Thyroid gland (tissue), 4 donors: ENCODE data around the gene S100A12. TPM values are rescaled to one million over a fixed set of nuclear protein-coding genes. Genes with fewer than 3 reads are reported as not detected.

Experiments
- DNase-seq, 2 donors: peaks; one replicate each; pipeline ENCODE4 v3.0.0-alpha.2; 2019
- H3K27ac ChIP-seq, 3 donors: fragments of 200-600 bp; sonication (generic); 1 replicate in 2 of 3; 2 replicates in 1 of 3; pipeline ENCODE4 v1.5.1; 2016 to 2019; ENCODE audit warnings: mild to moderate bottlenecking in 1 of 3, moderate library complexity in 1 of 3
- H3K27me3 ChIP-seq: fragments of 200-600 bp; sonication (generic); one replicate; pipeline ENCODE4 v1.5.1; 2019
- H3K36me3 ChIP-seq, 2 donors: fragments of 200-600 bp; sonication (generic); one replicate each; pipeline ENCODE4 v1.5.1; 2016 to 2019
- H3K4me1 ChIP-seq, 2 donors: fragments of 200-600 bp; sonication (generic); one replicate each; pipeline ENCODE4 v1.5.1; 2017 to 2019
- H3K4me3 ChIP-seq, 3 donors: fragments of 200-600 bp; sonication (generic); replicated peaks in 1 of 3; 1 replicate in 2 of 3; 2 replicates in 1 of 3; pipeline ENCODE4 v1.5.1; 2016; ENCODE audit warnings: mild to moderate bottlenecking in 1 of 3
- H3K9me3 ChIP-seq: fragments of 200-600 bp; sonication (generic); one replicate; pipeline ENCODE4 v1.5.1; 2017
- POLR2A ChIP-seq, 2 donors: fragments of 450-650 bp; IDR thresholded peaks; one replicate each; pipeline ENCODE4 v1.6.1; 2017; ENCODE audit warnings: antibody characterized with exemption in 2 of 2, mild to moderate bottlenecking in 2 of 2, moderate library complexity in 1 of 2
- WGBS, 2 donors: methylation state at CpG; one replicate each; pipeline ENCODE4 v1.1.5; 2017; 5-methylcytosine and 5-hydroxymethylcytosine counted together
- intact Hi-C: fragments of 100-400 bp; cut with DNase I; formaldehyde crosslinking; loops from one replicate; pipeline ENCODE4 v1.15.1; 2023
- total RNA-seq, 4 donors: library from RNA; depleted of rRNA; stranded (reverse); fragments of >200 nt; gene quantifications; one replicate each; pipeline ENCODE4 v1.2.3, GENCODE V29; 2016
- TF ChIP-seq, protein P1 (sequence below), 6 experiments: fragments of 200-600 bp in 3 of 6; fragments of 450-650 bp in 3 of 6; sonication (generic) in 3 of 6; IDR thresholded peaks; one replicate each; pipeline ENCODE4 v1.5.1; 2016 to 2019; ENCODE audit warnings: antibody characterized with exemption in 6 of 6, mild to moderate bottlenecking in 2 of 6, inconsistent platforms in 1 of 6, moderate library complexity in 1 of 6

S100A12 gene
- total RNA-seq, 4 donors from 2014 or later, result not detected

- Histone ChIP-seq H3K4me1 (no peaks in the 10 kb centered on the region), H3K27ac (no peak overlapping the region), H3K36me3 (no peaks in the 10 kb centered on the region), H3K4me3 (no peak overlapping the region), H3K27me3 (no peaks in the 10 kb centered on the region), H3K9me3 (no peaks in the 10 kb centered on the region)
- DNase-seq, result peak; percentile 53 to 64
- WGBS, 2 donors, result 1% methylated on average over 4 of the region's 4 CpGs
- TF ChIP-seq, protein P1, sequence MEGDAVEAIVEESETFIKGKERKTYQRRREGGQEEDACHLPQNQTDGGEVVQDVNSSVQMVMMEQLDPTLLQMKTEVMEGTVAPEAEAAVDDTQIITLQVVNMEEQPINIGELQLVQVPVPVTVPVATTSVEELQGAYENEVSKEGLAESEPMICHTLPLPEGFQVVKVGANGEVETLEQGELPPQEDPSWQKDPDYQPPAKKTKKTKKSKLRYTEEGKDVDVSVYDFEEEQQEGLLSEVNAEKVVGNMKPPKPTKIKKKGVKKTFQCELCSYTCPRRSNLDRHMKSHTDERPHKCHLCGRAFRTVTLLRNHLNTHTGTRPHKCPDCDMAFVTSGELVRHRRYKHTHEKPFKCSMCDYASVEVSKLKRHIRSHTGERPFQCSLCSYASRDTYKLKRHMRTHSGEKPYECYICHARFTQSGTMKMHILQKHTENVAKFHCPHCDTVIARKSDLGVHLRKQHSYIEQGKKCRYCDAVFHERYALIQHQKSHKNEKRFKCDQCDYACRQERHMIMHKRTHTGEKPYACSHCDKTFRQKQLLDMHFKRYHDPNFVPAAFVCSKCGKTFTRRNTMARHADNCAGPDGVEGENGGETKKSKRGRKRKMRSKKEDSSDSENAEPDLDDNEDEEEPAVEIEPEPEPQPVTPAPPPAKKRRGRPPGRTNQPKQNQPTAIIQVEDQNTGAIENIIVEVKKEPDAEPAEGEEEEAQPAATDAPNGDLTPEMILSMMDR (IDR thresholded peaks at IDR 0.05), result peak; percentile 62 to 93 (median 74)
- TF ChIP-seq POLR2A (IDR thresholded peaks at IDR 0.05), result no peak
- intact Hi-C loops, result loop anchor here (5.0 kb wide), 1 partner anchor 145 kb away; no protein-coding TSS in a partner anchor
Observed at GRCh38 chr1:153352523-153352922, 22.9 kb downstream of the S100A12 start.

- no peaks in the 10 kb centered on the region for H3K9me3 ChIP-seq
- no peaks in the 10 kb centered on the region for H3K4me1 ChIP-seq
- no peak for DNase-seq
- no peaks in the 10 kb centered on the region for H3K36me3 ChIP-seq
- 27 to 63% methylated on average over 1 of the region's 1 CpG for WGBS, 2 donors
- TF ChIP-seq, protein P1 (IDR thresholded peaks at IDR 0.05), result no peak
- no peak for TF ChIP-seq POLR2A (IDR thresholded peaks at IDR 0.05)
- no peak overlapping the region for H3K27ac ChIP-seq
- H3K27me3 ChIP-seq, result no peaks in the 10 kb centered on the region
- intact Hi-C loops, result loop anchor here (5.0 kb wide), 1 partner anchor 147 kb away; no protein-coding TSS in a partner anchor
- no peak overlapping the region for H3K4me3 ChIP-seq
Observed at GRCh38 chr1:153350321-153350957, 25.0 kb downstream of the S100A12 start.

DNA sequence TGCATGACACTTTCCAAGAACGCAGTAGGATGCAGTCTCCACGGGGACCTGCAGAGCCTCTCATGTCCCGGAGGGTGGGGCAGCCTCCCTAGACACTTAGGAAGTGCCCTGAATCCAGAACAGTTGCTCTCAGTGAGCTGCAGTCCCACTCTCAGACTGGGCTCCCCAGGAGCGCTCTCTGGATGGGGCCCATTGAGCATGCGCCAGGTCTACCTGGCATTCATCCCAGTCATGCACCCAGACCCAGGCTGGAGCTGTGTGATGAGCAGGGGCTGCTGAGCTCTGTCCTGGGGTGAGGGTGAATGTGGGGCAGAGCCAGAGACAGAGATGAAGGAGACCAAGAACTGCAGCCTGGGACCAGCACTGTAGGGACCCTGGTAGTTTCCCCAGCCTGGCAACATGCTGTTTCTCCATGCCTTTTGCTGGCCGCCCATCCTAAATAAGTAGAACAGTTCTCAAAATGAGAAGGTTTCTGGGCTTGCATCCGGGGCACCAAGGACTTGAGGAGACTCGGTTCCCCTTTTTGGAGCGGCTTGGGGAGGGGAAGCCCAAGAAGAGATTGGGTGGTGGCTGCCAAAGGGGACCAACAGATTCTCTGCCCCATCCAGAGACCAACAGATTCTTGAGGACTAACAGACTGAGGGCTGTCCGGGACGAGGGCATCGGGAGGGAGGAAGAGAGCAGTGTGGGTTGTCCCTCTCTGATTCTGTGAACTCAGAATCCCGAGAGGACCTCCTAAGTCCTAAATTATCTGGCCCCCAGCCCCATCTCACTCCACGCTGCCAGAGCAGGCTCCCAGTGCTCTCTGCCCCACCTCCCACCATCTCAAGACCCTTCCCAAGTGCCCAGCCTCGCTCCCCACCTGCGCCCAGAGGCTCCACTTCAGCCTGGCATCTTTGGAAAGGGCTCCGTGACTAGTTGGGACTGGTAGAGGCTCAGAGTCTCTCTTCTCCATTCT, 25.8 kb downstream of the S100A12 start:
- H3K9me3 ChIP-seq, result no peaks in the 10 kb centered on the region
- no peak overlapping the region for H3K4me3 ChIP-seq
- H3K4me1 ChIP-seq, result no peaks in the 10 kb centered on the region
- no peaks in the 10 kb centered on the region for H3K36me3 ChIP-seq
- no peak for DNase-seq
- WGBS, 2 donors, result 52 to 56% methylated on average over 17 of the region's 17 CpGs
- intact Hi-C loops, result loop anchor here (5.0 kb wide), 1 partner anchor 148 kb away; no protein-coding TSS in a partner anchor
- H3K27ac ChIP-seq, result no peak overlapping the region
- no peak for TF ChIP-seq POLR2A (IDR thresholded peaks at IDR 0.05)
- TF ChIP-seq, protein P1 (IDR thresholded peaks at IDR 0.05), result no peak
- no peaks in the 10 kb centered on the region for H3K27me3 ChIP-seq

GRCh38 chr1:153348511-153349362, 26.7 kb downstream of the S100A12 start, which contains the start of gene PGLYRP4:
Gene PGLYRP4, minus strand, starts transcription at chr1:153348841. Its CDS starts 909 bp downstream, at chr1:153347932.
- TF ChIP-seq, protein P1 (IDR thresholded peaks at IDR 0.05), result no peak
- TF ChIP-seq POLR2A (IDR thresholded peaks at IDR 0.05), result no peak
- DNase-seq, result no peak
- Histone ChIP-seq H3K27me3 (no peaks in the 10 kb centered on the region), H3K36me3 (no peaks in the 10 kb centered on the region), H3K4me3 (no peak within 1 kb of the TSS), H3K9me3 (no peaks in the 10 kb centered on the region), H3K4me1 (no peaks in the 10 kb centered on the region), H3K27ac (no peak within 1 kb of the TSS)
- intact Hi-C loops, result no loop called here
- 60 to 70% methylated on average over 7 to 9 of the region's 10 CpGs for WGBS, 2 donors
